WTC11 (cell line): ENCODE results near the gene LPGAT1. TPM values are rescaled to one million over a fixed set of nuclear protein-coding genes. Genes with fewer than 3 reads are reported as not detected.

ENCODE experiments used
- ATAC-seq: fragments of 200-7000 bp; cut with Tn5 transposase; 2 replicates; pipeline ENCODE4 v1.10.0; 2021; ENCODE audit warnings: mild to moderate bottlenecking, moderate library complexity
- CTCF ChIA-PET: fragments of 300-600 bp; sonication (Branson Sonifier 250); formaldehyde crosslinking; loops from one replicate; lab custom pipeline; 2021; ENCODE audit warnings: antibody characterized with exemption; lab: Charles Lee
- POLR2A ChIA-PET: fragments of 350-600 bp; sonication (Branson Sonifier 250); formaldehyde crosslinking; loops from one replicate; lab custom pipeline; 2021; ENCODE audit warnings: antibody characterized with exemption; lab: Charles Lee
- DNase-seq: peaks from one replicate; pipeline ENCODE4 v3.0.0; 2021; ENCODE audit warnings: low spot score
- H3K27ac Mint-ChIP-seq: 2 replicates; pipeline ENCODE4 v1.8.0; 2021; ENCODE audit warnings: mixed read lengths
- H3K27me3 Mint-ChIP-seq: 2 replicates; pipeline ENCODE4 v1.8.0; 2021; ENCODE audit warnings: low read depth, mild to moderate bottlenecking, moderate library complexity, mixed read lengths
- H3K36me3 Mint-ChIP-seq: 2 replicates; pipeline ENCODE4 v1.8.0; 2021; ENCODE audit warnings: mixed read lengths
- H3K4me1 Mint-ChIP-seq: 2 replicates; pipeline ENCODE4 v1.8.0; 2022; ENCODE audit warnings: mixed read lengths
- H3K4me3 Mint-ChIP-seq: 2 replicates; pipeline ENCODE4 v1.8.0; 2021; ENCODE audit warnings: mild to moderate bottlenecking, moderate library complexity, mixed read lengths
- H3K9me3 Mint-ChIP-seq: 2 replicates; pipeline ENCODE4 v1.8.0; 2021; ENCODE audit warnings: mixed read lengths
- ERG ChIP-seq: fragments of 250-450 bp; sonication (Bioruptor Pico); IDR thresholded peaks from 2 replicates; pipeline ENCODE4 v1.8.0; 2021; ENCODE audit warnings: mild to moderate bottlenecking
- ETV6 ChIP-seq: sonication (generic); formaldehyde crosslinking; IDR thresholded peaks from 2 replicates; pipeline ENCODE4 v1.8.1; 2022; ENCODE audit warnings: mild to moderate bottlenecking, missing genetic modification reagents
- FOXJ3 ChIP-seq: sonication (generic); formaldehyde crosslinking; IDR thresholded peaks from 2 replicates; pipeline ENCODE4 v1.9.0; 2021; ENCODE audit warnings: missing genetic modification reagents, mild to moderate bottlenecking, borderline replicate concordance
- GRHL2 ChIP-seq: fragments of 250-450 bp; sonication (Bioruptor Pico); IDR thresholded peaks from 2 replicates; pipeline ENCODE4 v1.8.0; 2022; ENCODE audit warnings: mild to moderate bottlenecking, moderate library complexity; ENCODE audit not compliant: insufficient replicate concordance, severe bottlenecking
- JAZF1 ChIP-seq: fragments of 250-450 bp; sonication (Bioruptor Pico); IDR thresholded peaks from 2 replicates; pipeline ENCODE4 v1.9.0; 2021; ENCODE audit warnings: moderate library complexity, mild to moderate bottlenecking, inconsistent platforms
- KAT7 ChIP-seq: sonication (generic); formaldehyde crosslinking; IDR thresholded peaks from 2 replicates; pipeline ENCODE4 v1.8.1; 2023; ENCODE audit warnings: missing genetic modification reagents, mild to moderate bottlenecking, borderline replicate concordance
- MXD4 ChIP-seq: fragments of 250-450 bp; sonication (Bioruptor Pico); IDR thresholded peaks from 2 replicates; pipeline ENCODE4 v1.8.0; 2021; ENCODE audit warnings: mild to moderate bottlenecking, moderate library complexity, borderline replicate concordance
- MYBL2 ChIP-seq: sonication (generic); formaldehyde crosslinking; IDR thresholded peaks from 2 replicates; pipeline ENCODE4 v1.8.1; 2023; ENCODE audit warnings: mild to moderate bottlenecking, moderate library complexity, missing genetic modification reagents
- NR2C2 ChIP-seq: sonication (generic); formaldehyde crosslinking; IDR thresholded peaks from 2 replicates; pipeline ENCODE4 v1.8.0; 2022; ENCODE audit warnings: mild to moderate bottlenecking, missing genetic modification reagents
- SMAD3 ChIP-seq: sonication (generic); formaldehyde crosslinking; IDR thresholded peaks from 2 replicates; pipeline ENCODE4 v1.8.0; 2022; ENCODE audit warnings: missing genetic modification reagents, mild to moderate bottlenecking, borderline replicate concordance
- SOX15 ChIP-seq: fragments of 250-450 bp; sonication (Bioruptor Pico); IDR thresholded peaks from 2 replicates; pipeline ENCODE4 v1.9.0; 2021; ENCODE audit warnings: mild to moderate bottlenecking
- TCF7 ChIP-seq: sonication (generic); formaldehyde crosslinking; IDR thresholded peaks from 2 replicates; pipeline ENCODE4 v1.8.0; 2022; ENCODE audit warnings: mild to moderate bottlenecking, low read depth, missing genetic modification reagents, moderate library complexity
- TEAD1 ChIP-seq: sonication (generic); formaldehyde crosslinking; IDR thresholded peaks from 2 replicates; pipeline ENCODE4 v1.8.0; 2022; ENCODE audit warnings: mild to moderate bottlenecking, missing genetic modification reagents
- TP53 ChIP-seq: sonication (generic); formaldehyde crosslinking; IDR thresholded peaks from 2 replicates; pipeline ENCODE4 v1.8.1; 2023; ENCODE audit warnings: mild to moderate bottlenecking, missing genetic modification reagents
- ZBTB21 ChIP-seq: sonication (generic); formaldehyde crosslinking; IDR thresholded peaks from 2 replicates; pipeline ENCODE4 v1.8.1; 2023; ENCODE audit warnings: mild to moderate bottlenecking, missing genetic modification reagents, borderline replicate concordance
- ZNF263 ChIP-seq: sonication (generic); formaldehyde crosslinking; IDR thresholded peaks from 2 replicates; pipeline ENCODE4 v1.8.1; 2022; ENCODE audit warnings: low read depth, mild to moderate bottlenecking, moderate library complexity, missing genetic modification reagents
- ZNF396 ChIP-seq: fragments of 250-450 bp; sonication (Bioruptor Pico); IDR thresholded peaks from 2 replicates; pipeline ENCODE4 v1.8.0; 2021; ENCODE audit warnings: mild to moderate bottlenecking, moderate library complexity, borderline replicate concordance
- ZNF416 ChIP-seq: fragments of 250-450 bp; sonication (Bioruptor Pico); IDR thresholded peaks from 2 replicates; pipeline ENCODE4 v1.9.0; 2021; ENCODE audit warnings: mild to moderate bottlenecking, inconsistent platforms
- ZNF671 ChIP-seq: fragments of 250-450 bp; sonication (Bioruptor Pico); IDR thresholded peaks from 2 replicates; pipeline ENCODE4 v1.8.0; 2021; ENCODE audit warnings: mild to moderate bottlenecking
- ZSCAN18 ChIP-seq: fragments of 250-450 bp; sonication (Bioruptor Pico); IDR thresholded peaks from 2 replicates; pipeline ENCODE4 v2.1.2; 2022; ENCODE audit warnings: mild to moderate bottlenecking, moderate library complexity
- total RNA-seq: library from RNA; stranded (reverse); gene quantifications from 3 replicates; pipeline ENCODE4 v1.2.3, GENCODE V29; 2021
- TF ChIP-seq, protein P1 (sequence below): fragments of 200-600 bp; IDR thresholded peaks from 2 replicates; pipeline ENCODE4 v1.8.0; 2022; ENCODE audit warnings: antibody characterized with exemption
- TF ChIP-seq, protein P2 (sequence below): sonication (generic); formaldehyde crosslinking; IDR thresholded peaks from 2 replicates; pipeline ENCODE4 v1.8.1; 2023; ENCODE audit warnings: mild to moderate bottlenecking, missing genetic modification reagents, moderate library complexity
- TF ChIP-seq, protein P3 (sequence below): sonication (generic); formaldehyde crosslinking; IDR thresholded peaks from 2 replicates; pipeline ENCODE4 v1.8.1; 2022; ENCODE audit warnings: low read depth, mild to moderate bottlenecking, moderate library complexity, missing genetic modification reagents, borderline replicate concordance
- TF ChIP-seq, protein P4 (sequence below): sonication (generic); formaldehyde crosslinking; IDR thresholded peaks from 2 replicates; pipeline ENCODE4 v1.8.1; 2022; ENCODE audit warnings: mild to moderate bottlenecking, missing genetic modification reagents, moderate library complexity, borderline replicate concordance
- TF ChIP-seq, protein P5 (sequence below): fragments of 250-450 bp; sonication (Bioruptor Pico); IDR thresholded peaks from 2 replicates; pipeline ENCODE4 v1.9.0; 2021; ENCODE audit warnings: mild to moderate bottlenecking, borderline replicate concordance

The LPGAT1 gene
- total RNA-seq, 1 experiment from 2014 or later: 15.1 TPM

- DNase-seq (no peak), ATAC-seq (no peak)
- Mint-ChIP-seq H3K4me1 (no peaks in the 10 kb centered on the region), H3K27me3 (no peaks in the 10 kb centered on the region), H3K4me3 (no peak overlapping the region), H3K9me3 (no peaks in the 10 kb centered on the region), H3K27ac (no peak overlapping the region), H3K36me3 (no peaks in the 10 kb centered on the region)
- no peak for TF ChIP-seq FOXJ3
- TF ChIP-seq ZNF671: no peak
- no peak for TF ChIP-seq TCF7 (CRISPR knock-in tag)
- TF ChIP-seq ZSCAN18: no peak
- TF ChIP-seq SOX15 (CRISPR knock-in tag): no peak
- no peak for TF ChIP-seq SMAD3 (CRISPR knock-in tag)
- no peak for TF ChIP-seq ZNF416 (CRISPR knock-in tag)
- TF ChIP-seq, protein P1, sequence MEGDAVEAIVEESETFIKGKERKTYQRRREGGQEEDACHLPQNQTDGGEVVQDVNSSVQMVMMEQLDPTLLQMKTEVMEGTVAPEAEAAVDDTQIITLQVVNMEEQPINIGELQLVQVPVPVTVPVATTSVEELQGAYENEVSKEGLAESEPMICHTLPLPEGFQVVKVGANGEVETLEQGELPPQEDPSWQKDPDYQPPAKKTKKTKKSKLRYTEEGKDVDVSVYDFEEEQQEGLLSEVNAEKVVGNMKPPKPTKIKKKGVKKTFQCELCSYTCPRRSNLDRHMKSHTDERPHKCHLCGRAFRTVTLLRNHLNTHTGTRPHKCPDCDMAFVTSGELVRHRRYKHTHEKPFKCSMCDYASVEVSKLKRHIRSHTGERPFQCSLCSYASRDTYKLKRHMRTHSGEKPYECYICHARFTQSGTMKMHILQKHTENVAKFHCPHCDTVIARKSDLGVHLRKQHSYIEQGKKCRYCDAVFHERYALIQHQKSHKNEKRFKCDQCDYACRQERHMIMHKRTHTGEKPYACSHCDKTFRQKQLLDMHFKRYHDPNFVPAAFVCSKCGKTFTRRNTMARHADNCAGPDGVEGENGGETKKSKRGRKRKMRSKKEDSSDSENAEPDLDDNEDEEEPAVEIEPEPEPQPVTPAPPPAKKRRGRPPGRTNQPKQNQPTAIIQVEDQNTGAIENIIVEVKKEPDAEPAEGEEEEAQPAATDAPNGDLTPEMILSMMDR: no peak
- ChIA-PET POLR2A (no interaction called here), CTCF (no interaction called here)
Observed at GRCh38 chr1:211843018-211843417, 12.5 kb upstream of the LPGAT1 start.

DNA sequence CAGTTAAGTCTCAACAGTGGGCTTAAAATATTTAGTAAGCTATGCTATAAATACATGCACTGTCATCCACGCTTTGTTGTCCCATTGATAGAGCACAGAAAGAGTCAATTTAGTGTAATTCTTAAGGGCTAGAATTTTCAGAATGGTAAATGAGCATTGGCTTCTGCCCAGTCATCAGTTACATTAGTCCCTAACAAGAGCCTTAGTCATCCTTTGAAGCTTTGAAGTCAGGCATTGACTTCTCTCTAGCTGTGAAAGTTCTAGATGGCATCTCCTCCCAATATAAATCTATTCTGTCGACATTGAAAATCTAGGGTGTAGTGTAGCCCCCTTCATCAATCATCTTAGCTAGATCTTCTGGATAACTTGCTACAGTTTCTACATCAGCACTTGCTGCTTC, 12.0 kb upstream of the LPGAT1 start:
- no peak for DNase-seq
- no peak overlapping the region for H3K4me3 Mint-ChIP-seq
- ChIA-PET POLR2A (no interaction called here), CTCF (no interaction called here)
- no peaks in the 10 kb centered on the region for H3K4me1 Mint-ChIP-seq
- H3K9me3 Mint-ChIP-seq: no peaks in the 10 kb centered on the region
- H3K36me3 Mint-ChIP-seq: no peaks in the 10 kb centered on the region
- ATAC-seq: no peak
- no peak overlapping the region for H3K27ac Mint-ChIP-seq
- no peaks in the 10 kb centered on the region for H3K27me3 Mint-ChIP-seq
- TF ChIP-seq, protein P2, sequence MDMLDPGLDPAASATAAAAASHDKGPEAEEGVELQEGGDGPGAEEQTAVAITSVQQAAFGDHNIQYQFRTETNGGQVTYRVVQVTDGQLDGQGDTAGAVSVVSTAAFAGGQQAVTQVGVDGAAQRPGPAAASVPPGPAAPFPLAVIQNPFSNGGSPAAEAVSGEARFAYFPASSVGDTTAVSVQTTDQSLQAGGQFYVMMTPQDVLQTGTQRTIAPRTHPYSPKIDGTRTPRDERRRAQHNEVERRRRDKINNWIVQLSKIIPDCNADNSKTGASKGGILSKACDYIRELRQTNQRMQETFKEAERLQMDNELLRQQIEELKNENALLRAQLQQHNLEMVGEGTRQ (CRISPR knock-in tag): no peak
- no peak for TF ChIP-seq ETV6 (CRISPR knock-in tag)
- TF ChIP-seq GRHL2 (CRISPR knock-in tag): no peak
- TF ChIP-seq, protein P3, sequence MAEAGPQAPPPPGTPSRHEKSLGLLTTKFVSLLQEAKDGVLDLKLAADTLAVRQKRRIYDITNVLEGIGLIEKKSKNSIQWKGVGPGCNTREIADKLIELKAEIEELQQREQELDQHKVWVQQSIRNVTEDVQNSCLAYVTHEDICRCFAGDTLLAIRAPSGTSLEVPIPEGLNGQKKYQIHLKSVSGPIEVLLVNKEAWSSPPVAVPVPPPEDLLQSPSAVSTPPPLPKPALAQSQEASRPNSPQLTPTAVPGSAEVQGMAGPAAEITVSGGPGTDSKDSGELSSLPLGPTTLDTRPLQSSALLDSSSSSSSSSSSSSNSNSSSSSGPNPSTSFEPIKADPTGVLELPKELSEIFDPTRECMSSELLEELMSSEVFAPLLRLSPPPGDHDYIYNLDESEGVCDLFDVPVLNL (CRISPR knock-in tag): no peak
- TF ChIP-seq, protein P4, sequence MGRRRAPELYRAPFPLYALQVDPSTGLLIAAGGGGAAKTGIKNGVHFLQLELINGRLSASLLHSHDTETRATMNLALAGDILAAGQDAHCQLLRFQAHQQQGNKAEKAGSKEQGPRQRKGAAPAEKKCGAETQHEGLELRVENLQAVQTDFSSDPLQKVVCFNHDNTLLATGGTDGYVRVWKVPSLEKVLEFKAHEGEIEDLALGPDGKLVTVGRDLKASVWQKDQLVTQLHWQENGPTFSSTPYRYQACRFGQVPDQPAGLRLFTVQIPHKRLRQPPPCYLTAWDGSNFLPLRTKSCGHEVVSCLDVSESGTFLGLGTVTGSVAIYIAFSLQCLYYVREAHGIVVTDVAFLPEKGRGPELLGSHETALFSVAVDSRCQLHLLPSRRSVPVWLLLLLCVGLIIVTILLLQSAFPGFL: no peak
- no peak for TF ChIP-seq ERG
- TF ChIP-seq ZNF263 (CRISPR knock-in tag): no peak
- no peak for TF ChIP-seq ZNF416 (CRISPR knock-in tag)
- no peak for TF ChIP-seq NR2C2
- TF ChIP-seq, protein P5, sequence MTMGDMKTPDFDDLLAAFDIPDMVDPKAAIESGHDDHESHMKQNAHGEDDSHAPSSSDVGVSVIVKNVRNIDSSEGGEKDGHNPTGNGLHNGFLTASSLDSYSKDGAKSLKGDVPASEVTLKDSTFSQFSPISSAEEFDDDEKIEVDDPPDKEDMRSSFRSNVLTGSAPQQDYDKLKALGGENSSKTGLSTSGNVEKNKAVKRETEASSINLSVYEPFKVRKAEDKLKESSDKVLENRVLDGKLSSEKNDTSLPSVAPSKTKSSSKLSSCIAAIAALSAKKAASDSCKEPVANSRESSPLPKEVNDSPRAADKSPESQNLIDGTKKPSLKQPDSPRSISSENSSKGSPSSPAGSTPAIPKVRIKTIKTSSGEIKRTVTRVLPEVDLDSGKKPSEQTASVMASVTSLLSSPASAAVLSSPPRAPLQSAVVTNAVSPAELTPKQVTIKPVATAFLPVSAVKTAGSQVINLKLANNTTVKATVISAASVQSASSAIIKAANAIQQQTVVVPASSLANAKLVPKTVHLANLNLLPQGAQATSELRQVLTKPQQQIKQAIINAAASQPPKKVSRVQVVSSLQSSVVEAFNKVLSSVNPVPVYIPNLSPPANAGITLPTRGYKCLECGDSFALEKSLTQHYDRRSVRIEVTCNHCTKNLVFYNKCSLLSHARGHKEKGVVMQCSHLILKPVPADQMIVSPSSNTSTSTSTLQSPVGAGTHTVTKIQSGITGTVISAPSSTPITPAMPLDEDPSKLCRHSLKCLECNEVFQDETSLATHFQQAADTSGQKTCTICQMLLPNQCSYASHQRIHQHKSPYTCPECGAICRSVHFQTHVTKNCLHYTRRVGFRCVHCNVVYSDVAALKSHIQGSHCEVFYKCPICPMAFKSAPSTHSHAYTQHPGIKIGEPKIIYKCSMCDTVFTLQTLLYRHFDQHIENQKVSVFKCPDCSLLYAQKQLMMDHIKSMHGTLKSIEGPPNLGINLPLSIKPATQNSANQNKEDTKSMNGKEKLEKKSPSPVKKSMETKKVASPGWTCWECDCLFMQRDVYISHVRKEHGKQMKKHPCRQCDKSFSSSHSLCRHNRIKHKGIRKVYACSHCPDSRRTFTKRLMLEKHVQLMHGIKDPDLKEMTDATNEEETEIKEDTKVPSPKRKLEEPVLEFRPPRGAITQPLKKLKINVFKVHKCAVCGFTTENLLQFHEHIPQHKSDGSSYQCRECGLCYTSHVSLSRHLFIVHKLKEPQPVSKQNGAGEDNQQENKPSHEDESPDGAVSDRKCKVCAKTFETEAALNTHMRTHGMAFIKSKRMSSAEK: no peak
- no peak for TF ChIP-seq MYBL2 (CRISPR knock-in tag)
- TF ChIP-seq MXD4 (CRISPR knock-in tag): no peak
- TF ChIP-seq ZNF396 (CRISPR knock-in tag): no peak
- TF ChIP-seq ZNF671: no peak
- TF ChIP-seq KAT7 (CRISPR knock-in tag): no peak
- TF ChIP-seq JAZF1 (CRISPR knock-in tag): no peak
- TF ChIP-seq TP53 (CRISPR knock-in tag): no peak
- TF ChIP-seq TEAD1 (CRISPR knock-in tag): no peak
- no peak for TF ChIP-seq ZBTB21 (CRISPR knock-in tag)
